WTC11 (cell line): ENCODE data around the gene MTFP1.

Experiments
- FOXP1 ChIP-seq: sonication (generic); formaldehyde crosslinking; IDR thresholded peaks from 2 replicates; pipeline ENCODE4 v1.8.0; 2022; ENCODE audit warnings: missing genetic modification reagents, mild to moderate bottlenecking, moderate library complexity, borderline replicate concordance
- IRF2 ChIP-seq: sonication (generic); formaldehyde crosslinking; IDR thresholded peaks from 2 replicates; pipeline ENCODE4 v1.8.0; 2022; ENCODE audit warnings: low read depth, missing genetic modification reagents, borderline replicate concordance

GRCh38 chr22:30386960-30387827 is 38.4 kb upstream of the MTFP1 start, which contains the start of gene RNF215:
- TF ChIP-seq FOXP1 (CRISPR knock-in tag) (no peak), IRF2 (CRISPR knock-in tag) (no peak)
